ENCODE data around the gene ADCK2.
"Not testable (repeated sequence)": the region's sequence is repeated elsewhere in the genome, so short reads cannot be mapped to it uniquely, and the experiment has no call there.

Gene ADCK2

DNA sequence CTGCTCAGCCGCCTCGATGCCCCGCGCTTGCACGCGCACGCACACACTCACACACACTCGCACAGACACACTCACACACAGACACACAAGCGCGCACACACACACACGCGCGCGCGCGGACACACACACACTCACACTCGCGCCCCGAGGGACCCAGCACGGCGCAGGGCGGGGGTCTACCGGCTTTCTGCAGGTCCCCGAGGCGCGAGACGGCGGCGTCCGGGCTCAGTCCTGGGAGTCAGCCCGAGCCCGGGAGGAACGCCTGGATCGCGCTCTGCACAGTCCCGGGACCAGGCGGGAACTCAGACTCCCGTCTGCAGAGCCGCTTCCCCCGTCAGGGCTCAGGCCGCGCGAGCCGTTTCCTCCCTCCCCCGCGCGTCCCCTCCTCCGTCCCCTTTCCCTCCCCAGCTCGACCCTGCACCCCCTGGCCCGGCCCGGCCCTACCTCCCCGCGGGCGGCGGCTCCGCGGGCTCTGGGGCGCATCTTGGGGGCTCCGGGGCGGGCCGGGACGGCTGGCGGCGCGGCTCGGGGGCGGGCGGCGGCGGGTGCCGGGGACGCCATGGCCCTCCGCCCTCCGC lies 32.6 kb upstream of the ADCK2 start:
- no peak for DNase-seq (ENCODE audit: low spot score)
- peak overlapping the region; percentile 0 to 88 for H3K27ac ChIP-seq
- TF ChIP-seq, protein P1, sequence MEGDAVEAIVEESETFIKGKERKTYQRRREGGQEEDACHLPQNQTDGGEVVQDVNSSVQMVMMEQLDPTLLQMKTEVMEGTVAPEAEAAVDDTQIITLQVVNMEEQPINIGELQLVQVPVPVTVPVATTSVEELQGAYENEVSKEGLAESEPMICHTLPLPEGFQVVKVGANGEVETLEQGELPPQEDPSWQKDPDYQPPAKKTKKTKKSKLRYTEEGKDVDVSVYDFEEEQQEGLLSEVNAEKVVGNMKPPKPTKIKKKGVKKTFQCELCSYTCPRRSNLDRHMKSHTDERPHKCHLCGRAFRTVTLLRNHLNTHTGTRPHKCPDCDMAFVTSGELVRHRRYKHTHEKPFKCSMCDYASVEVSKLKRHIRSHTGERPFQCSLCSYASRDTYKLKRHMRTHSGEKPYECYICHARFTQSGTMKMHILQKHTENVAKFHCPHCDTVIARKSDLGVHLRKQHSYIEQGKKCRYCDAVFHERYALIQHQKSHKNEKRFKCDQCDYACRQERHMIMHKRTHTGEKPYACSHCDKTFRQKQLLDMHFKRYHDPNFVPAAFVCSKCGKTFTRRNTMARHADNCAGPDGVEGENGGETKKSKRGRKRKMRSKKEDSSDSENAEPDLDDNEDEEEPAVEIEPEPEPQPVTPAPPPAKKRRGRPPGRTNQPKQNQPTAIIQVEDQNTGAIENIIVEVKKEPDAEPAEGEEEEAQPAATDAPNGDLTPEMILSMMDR (IDR thresholded peaks at IDR 0.05), result no peak
- peak overlapping the region; percentile 81 for H3K4me3 ChIP-seq

DNA sequence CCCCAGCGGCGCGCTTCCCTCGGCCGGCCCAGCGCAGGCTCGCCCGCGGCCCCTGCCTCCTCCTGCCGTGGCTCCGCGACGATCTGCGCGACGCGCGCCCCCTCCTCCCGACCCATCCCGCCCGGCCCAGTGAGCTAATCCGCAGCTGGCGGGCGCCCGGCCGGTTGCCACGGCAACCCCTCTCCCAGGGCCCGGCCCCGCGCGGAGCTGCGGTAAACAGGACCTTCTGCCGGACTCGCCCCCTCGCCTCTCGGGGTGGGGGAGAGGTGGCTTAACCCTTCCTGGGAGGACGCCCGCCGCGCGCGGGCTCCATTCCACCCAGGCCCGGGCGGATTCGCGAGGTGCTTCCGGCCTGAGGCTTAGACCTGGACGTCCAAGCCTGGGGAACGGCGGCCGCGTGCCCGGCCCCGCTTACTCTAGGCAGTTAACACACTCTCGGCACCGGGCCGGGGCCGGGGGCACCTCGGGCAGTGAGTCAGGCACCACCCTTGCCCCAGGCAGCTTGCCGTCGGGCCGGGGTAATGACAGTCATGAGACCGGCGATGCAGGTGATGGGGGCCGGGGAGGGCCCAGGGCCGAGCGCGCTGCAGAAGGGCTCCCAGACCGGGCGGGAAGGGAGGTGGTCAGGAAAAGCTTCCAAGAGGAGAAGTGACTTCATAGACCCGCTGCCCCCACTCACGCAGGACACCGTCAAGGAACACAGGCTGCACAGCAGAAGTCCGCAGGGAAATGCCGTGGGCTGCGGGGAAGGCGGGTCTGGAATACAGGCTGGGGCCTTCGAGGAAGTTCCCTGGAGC lies 31.8 kb upstream of the ADCK2 start, which contains the start of gene DENND2A:
TSS of gene DENND2A (minus strand) at position 87 of the 797 bp plus-strand sequence. CDS start 38,416 bp downstream, outside the sequence.
- DNase-seq (ENCODE audit: low spot score), result no peak
- Histone ChIP-seq H3K27ac (peak within 1 kb of the TSS; percentile 0 to 88), H3K4me3 (peak within 1 kb of the TSS; percentile 81)
- TF ChIP-seq, protein P1 (IDR thresholded peaks at IDR 0.05), result no peak

DNA sequence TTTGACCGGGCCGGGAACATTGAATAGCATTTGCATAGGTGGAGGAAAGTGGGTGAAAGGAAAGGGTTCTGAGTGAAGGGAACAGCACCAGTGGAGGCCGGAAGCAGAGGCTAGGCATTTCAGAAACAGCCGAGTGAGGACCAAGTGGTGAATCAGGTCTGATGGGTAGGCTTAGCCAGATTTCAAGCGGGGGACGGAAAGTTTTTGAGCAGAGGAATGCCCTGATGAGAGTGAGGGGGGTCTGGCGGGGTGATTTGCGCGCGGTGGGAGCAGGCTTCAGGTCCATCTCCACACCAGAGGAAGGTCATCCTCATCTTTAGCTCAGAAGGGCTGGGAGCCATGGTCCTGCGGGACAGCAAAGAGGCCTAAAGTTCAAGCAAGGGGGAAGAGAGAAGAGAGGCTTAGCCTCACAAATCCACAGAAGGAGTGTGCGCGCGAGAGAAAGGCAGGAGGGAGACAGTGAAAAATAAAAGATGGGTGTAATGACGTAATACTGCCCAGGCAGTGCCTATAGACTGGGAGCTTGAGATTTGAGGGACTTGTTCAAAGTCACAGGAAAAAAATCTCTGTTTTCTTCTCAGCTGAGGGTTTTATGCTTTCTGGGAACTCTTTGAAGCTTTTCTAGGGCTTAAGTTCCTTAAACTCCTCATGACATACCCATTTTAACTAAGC lies 31.1 kb upstream of the ADCK2 start:
- no peak for DNase-seq (ENCODE audit: low spot score)
- peak overlapping the region in 1 of 2 donors; percentile 88 for H3K27ac ChIP-seq
- peak overlapping the region; percentile 81 for H3K4me3 ChIP-seq
- TF ChIP-seq, protein P1 (IDR thresholded peaks at IDR 0.05), result no peak

DNA sequence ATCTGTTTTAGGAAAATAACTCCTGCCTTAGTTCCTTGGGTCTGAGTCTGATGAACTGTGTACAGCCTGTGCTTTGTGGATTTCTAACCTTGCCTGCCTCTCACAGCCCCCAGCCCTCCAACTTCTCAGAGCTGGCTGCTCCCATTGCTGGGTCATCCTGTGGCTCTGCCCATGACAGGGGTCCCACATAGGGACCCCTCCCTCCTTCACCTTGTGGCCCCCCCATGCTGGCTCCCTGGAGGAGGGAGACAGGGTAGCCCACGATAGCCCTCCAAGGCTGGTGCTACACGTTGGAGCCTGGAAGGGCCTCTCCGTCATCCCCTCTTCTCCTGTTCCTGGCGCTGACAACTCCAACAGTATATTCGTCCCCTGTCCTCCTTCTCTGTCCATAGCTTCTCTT lies 29.3 kb upstream of the ADCK2 start:
- TF ChIP-seq, protein P1 (IDR thresholded peaks at IDR 0.05), result no peak
- no peak for DNase-seq (ENCODE audit: low spot score)
- no peak overlapping the region for H3K4me3 ChIP-seq
- H3K27ac ChIP-seq, result no peak overlapping the region

DNA sequence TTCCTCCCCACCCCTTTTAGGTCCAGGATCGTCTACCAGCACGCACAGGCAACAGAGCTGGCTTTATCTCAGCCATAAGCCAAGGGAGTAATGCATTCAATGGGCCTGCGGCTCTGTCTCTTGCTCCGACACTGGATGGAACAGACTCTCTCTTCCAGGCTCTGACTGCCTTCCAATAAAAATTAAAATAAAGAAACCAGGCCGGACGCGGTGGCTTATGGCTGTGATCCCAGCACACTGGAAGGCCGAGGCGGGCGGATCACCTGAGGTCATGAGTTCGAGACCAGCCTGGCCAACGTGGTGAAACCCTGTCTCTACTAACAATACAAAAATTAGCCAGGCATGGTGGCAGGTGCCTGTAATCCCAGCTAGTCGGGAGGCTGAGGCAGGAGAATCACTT lies 28.0 kb upstream of the ADCK2 start:
- H3K4me3 ChIP-seq; H3K27ac ChIP-seq; DNase-seq (ENCODE audit: low spot score): not testable (repeated sequence)

DNA sequence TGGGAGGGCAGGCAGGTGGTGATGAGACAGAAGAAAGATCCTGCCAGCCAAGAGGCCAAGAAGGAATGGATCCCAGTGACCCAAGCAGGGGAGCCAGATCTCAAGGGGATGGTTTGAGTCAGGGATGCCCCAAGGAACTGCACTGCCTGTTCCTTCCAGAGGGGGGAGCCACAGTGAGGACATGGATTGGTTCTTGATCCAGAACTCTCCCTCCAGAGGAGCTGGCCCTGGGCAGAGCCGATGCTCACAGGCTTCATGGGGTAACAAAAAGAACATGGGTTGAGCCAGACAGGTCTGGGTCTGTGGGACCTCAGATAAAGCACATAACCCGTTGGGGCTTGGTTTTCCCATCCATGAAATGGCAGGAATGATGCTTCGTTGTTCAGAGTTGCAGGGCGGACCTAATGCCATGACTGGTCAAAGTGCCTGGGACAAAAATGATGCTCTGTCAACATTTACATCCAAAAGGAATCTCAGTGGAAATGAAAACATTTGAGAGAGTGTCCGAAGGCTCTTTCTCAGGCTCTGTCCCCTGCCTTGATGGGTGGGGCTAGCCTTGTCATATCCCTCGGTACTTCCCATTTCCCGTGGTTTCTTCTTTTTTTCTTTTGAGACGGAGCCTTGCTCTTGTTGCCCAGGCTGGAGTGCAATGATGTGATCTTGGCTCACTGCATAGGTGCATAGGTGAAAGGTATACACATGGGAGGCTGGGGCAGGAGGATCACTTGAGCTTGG lies 27.4 kb upstream of the ADCK2 start:
- TF ChIP-seq, protein P1 (IDR thresholded peaks at IDR 0.05), result no peak
- DNase-seq (ENCODE audit: low spot score), result no peak
- no peak overlapping the region for H3K27ac ChIP-seq
- no peak overlapping the region for H3K4me3 ChIP-seq

Measured in coronary artery (tissue), 2 donors.